C4-2B (cell line): ENCODE data around the gene TSGA10.
"Not testable (repeated sequence)": the region's sequence is repeated elsewhere in the genome, so short reads cannot be mapped to it uniquely, and the experiment has no call there.

Experiments used
- ZFX ChIP-seq: fragments of 450-650 bp; IDR thresholded peaks from 2 replicates; pipeline ENCODE4 v1.6.1; 2017
- TF ChIP-seq, protein P1 (sequence below): fragments of 450-650 bp; conservative IDR thresholded peaks from 2 replicates; pipeline ENCODE4 v1.5.1; 2017; ENCODE audit warnings: mild to moderate bottlenecking

DNA sequence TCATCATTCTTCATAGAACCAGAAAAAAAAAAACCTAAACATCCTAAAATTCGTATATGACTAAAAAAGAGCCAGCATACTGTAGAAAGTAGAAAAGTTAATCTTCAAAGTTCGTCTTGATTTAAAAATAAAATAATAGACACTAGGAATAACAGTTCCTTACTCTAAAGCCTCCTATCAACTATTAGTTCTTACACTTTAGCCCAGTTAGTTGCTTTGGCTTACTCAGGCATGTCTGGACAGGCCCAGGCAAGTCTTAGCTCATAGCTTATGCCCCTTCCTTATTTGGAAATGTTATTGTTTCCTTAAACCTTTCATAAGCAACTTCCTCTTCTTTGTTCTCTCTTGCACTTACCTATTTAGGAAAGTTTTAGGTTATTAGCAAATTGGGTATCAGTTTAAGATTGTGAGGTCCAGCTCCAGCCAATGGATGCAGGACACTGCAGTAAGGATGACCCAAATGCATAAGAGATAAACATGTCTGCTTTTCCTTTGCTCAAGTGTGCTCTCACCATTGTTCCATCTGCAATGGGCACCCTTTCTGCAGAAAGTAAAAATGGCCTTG lies 113.9 kb downstream of the TSGA10 start:
- TF ChIP-seq, protein P1, sequence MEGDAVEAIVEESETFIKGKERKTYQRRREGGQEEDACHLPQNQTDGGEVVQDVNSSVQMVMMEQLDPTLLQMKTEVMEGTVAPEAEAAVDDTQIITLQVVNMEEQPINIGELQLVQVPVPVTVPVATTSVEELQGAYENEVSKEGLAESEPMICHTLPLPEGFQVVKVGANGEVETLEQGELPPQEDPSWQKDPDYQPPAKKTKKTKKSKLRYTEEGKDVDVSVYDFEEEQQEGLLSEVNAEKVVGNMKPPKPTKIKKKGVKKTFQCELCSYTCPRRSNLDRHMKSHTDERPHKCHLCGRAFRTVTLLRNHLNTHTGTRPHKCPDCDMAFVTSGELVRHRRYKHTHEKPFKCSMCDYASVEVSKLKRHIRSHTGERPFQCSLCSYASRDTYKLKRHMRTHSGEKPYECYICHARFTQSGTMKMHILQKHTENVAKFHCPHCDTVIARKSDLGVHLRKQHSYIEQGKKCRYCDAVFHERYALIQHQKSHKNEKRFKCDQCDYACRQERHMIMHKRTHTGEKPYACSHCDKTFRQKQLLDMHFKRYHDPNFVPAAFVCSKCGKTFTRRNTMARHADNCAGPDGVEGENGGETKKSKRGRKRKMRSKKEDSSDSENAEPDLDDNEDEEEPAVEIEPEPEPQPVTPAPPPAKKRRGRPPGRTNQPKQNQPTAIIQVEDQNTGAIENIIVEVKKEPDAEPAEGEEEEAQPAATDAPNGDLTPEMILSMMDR: not testable (repeated sequence)
- TF ChIP-seq ZFX: not testable (repeated sequence)
